IPS DF 6.9 (cell line): Measurements from ENCODE around the gene SLC17A7.
"Not testable (repeated sequence)": the region's sequence is repeated elsewhere in the genome, so short reads cannot be mapped to it uniquely, and the experiment has no call there.

ENCODE experiments used
- DNase-seq: peaks from one replicate; pipeline ENCODE4 v3.0.0-alpha.2; 2013; ENCODE audit warnings: low read depth, low spot score
- H3K27ac ChIP-seq: one replicate; pipeline ENCODE4 v1.5.1; 2013; ENCODE audit warnings: low read length, control low read depth
- H3K27me3 ChIP-seq: 2 replicates; pipeline ENCODE4 v1.6.1; 2013; ENCODE audit warnings: mild to moderate bottlenecking, low read length; ENCODE audit not compliant: control insufficient read depth, insufficient read depth
- H3K36me3 ChIP-seq: 2 replicates; pipeline ENCODE4 v1.6.1; 2013; ENCODE audit warnings: low read length; ENCODE audit not compliant: control insufficient read depth, insufficient read depth
- H3K4me1 ChIP-seq: 2 replicates; pipeline ENCODE4 v1.6.1; 2013; ENCODE audit warnings: low read length; ENCODE audit not compliant: control insufficient read depth, insufficient read depth
- H3K4me3 ChIP-seq: 2 replicates; pipeline ENCODE4 v1.5.1; 2013; ENCODE audit warnings: mild to moderate bottlenecking, low read length
- H3K9me3 ChIP-seq: 2 replicates; pipeline ENCODE4 v1.6.1; 2013; ENCODE audit warnings: low read length, inconsistent platforms; ENCODE audit not compliant: control insufficient read depth, insufficient read depth
- WGBS: extraction: QIAGEN DNeasy Blood & Tissue Kit; methylation state at CpG from one replicate; pipeline ENCODE4 v1.1.7; 2013; ENCODE audit warnings: mixed read lengths, missing lambda C conversion rate; ENCODE audit not compliant: insufficient read length, insufficient coverage; 5-methylcytosine and 5-hydroxymethylcytosine counted together

The SLC17A7 gene

DNA sequence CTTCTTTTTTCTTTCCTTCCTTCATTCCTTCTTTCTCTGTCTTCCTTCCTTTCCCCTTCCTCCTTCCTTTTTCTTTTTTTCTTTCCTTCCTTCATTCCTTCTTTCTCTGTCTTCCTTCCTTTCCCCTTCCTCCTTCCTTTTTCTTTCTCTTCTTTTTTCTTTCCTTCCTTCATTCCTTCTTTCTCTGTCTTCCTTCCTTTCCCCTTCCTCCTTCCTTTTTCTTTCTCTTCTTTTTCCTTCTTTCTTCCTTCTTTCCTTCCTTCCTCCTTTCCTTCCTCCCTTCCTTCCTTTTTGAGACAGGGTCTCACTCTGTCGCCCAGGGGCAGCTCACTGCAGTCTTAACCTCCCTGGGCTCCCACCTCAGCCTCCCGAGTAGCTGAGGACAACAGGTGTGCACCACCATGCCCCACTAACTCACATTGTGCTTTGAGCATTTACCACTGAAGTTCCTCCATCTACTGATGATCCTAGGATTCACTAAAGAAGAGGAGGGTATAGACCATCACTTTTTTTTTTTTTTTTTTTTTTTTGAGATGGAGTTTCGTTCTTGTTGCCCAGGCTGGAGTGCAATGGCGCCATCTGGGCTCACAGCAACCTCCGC is 2.9 kb upstream of the SLC17A7 start:
- not testable (repeated sequence) for H3K4me1 ChIP-seq, H3K9me3 ChIP-seq, H3K4me3 ChIP-seq, H3K27me3 ChIP-seq, DNase-seq, H3K27ac ChIP-seq
- peaks cover 10% of the 10 kb centered on the region for H3K36me3 ChIP-seq
- no CpG with 5 or more reads among the region's 5 CpGs for WGBS

- no peak overlapping the region for H3K27ac ChIP-seq
- peaks cover 13% of the 10 kb centered on the region; the same call in 1 of the 2 replicates for H3K27me3 ChIP-seq
- no CpG with 5 or more reads among the region's 47 CpGs for WGBS
- peaks cover 7% of the 10 kb centered on the region for H3K36me3 ChIP-seq
- peak; percentile 96 for DNase-seq
- no peaks in the 10 kb centered on the region for H3K9me3 ChIP-seq
- H3K4me3 ChIP-seq = peak overlapping the region; percentile 51; the same call in 1 of the 2 replicates
- H3K4me1 ChIP-seq = no peaks in the 10 kb centered on the region; the same call in 1 of the 2 replicates
Observed at GRCh38 chr19:49443366-49444099, 2.2 kb upstream of the SLC17A7 start.

DNA sequence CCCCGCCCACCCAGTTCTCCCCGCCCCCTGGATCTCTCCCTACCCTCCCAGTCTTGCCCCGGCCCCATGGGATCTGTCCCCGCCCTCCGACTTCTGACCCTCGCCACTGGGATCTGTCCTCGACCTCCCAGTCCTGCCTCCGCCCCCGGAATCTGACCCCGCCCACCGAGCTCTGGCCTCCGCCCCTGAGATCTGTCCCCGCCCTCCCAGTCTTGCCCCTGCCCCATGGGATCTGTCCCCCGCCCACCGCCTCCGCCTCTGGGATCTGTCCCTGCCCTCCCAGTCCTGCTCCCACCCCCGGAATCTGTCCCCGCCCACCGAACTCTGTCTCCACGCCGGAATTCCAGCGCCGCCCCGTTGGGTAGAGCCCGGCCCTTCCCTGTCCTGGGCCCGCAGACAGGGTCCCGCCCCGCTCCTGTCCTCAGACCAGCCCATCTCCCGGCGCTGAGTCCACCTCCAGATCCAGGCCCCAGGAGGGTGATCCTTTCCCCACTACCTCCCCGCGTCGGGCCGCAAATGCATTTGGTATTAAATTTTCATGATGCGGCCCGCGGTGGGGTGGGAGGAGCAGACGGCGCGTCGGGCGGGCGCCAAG is 1.5 kb upstream of the SLC17A7 start:
- WGBS = no CpG with 5 or more reads among the region's 43 CpGs
- peaks cover 19% of the 10 kb centered on the region; the same call in 1 of the 2 replicates for H3K27me3 ChIP-seq
- H3K36me3 ChIP-seq = peaks cover 7% of the 10 kb centered on the region
- peak overlapping the region; percentile 51; the same call in 1 of the 2 replicates for H3K4me3 ChIP-seq
- H3K4me1 ChIP-seq = no peaks in the 10 kb centered on the region; the same call in 1 of the 2 replicates
- no peak overlapping the region for H3K27ac ChIP-seq
- DNase-seq = peak; percentile 91
- no peaks in the 10 kb centered on the region for H3K9me3 ChIP-seq

GRCh38 chr19:49442354-49442753 is 1.0 kb upstream of the SLC17A7 start:
- WGBS = no CpG with 5 or more reads among the region's 11 CpGs
- no peak for DNase-seq
- no peaks in the 10 kb centered on the region for H3K9me3 ChIP-seq
- no peaks in the 10 kb centered on the region; the same call in 1 of the 2 replicates for H3K4me1 ChIP-seq
- H3K36me3 ChIP-seq = peaks cover 7% of the 10 kb centered on the region
- peaks cover 21% of the 10 kb centered on the region; the same call in 1 of the 2 replicates for H3K27me3 ChIP-seq
- H3K27ac ChIP-seq = no peak overlapping the region
- peak overlapping the region; percentile 23; the same call in 1 of the 2 replicates for H3K4me3 ChIP-seq

GRCh38 chr19:49441960-49442350 is 628 bp upstream of the SLC17A7 start:
- Histone ChIP-seq H3K36me3 (peaks cover 6% of the 10 kb centered on the region), H3K27ac (no peak overlapping the region), H3K4me1 (no peaks in the 10 kb centered on the region; the same call in 1 of the 2 replicates), H3K27me3 (peaks cover 22% of the 10 kb centered on the region; the same call in 1 of the 2 replicates), H3K9me3 (no peaks in the 10 kb centered on the region), H3K4me3 (peak overlapping the region; percentile 3; the same call in 1 of the 2 replicates)
- DNase-seq = no peak
- WGBS = no CpG with 5 or more reads among the region's 14 CpGs

DNA sequence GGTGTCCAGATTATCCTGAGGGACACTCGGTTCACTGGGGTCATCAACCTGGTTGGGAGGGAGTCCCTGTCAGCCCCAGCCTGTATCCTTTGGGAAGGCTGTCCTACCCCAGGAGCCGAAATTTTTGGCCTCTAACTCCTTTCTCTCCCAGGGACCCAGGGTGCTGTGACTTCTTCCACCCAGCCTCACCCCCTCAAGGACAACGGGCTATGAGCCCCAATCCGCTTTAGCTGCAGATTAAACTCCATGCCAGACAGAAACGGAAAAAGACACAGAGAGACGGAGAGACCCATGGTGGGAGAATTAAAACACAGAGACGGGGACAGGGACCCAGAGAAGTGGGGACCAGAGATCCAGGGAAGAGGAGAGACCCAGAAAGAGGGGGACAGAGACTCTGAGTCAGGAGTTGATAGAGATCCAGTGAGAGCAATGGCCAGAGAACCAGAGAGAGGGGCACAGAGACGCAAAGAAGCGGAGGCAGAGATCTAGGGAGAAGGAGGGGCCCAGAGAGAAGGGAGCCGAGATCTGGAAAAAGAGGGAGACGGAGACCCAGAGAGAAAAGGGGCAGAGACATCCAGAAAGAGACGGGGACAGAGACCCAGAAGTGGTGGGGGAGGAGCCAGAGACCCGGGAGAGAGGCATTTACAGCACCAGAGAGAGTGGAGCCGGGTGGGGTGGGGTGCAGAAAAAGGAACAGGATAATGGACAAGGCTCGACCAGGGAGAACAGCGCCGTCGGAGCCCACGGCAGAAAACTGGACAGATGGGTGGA is 703 bp downstream of the SLC17A7 start:
- WGBS = no CpG with 5 or more reads among the region's 19 CpGs
- Histone ChIP-seq H3K9me3 (no peaks in the 10 kb centered on the region), H3K4me1 (peaks cover 6% of the 10 kb centered on the region; the same call in 1 of the 2 replicates), H3K36me3 (no peaks in the 10 kb centered on the region), H3K27me3 (peaks cover 22% of the 10 kb centered on the region; the same call in 1 of the 2 replicates), H3K27ac (no peak overlapping the region), H3K4me3 (peak overlapping the region; percentile 18; the same call in 1 of the 2 replicates)
- DNase-seq = no peak

DNA sequence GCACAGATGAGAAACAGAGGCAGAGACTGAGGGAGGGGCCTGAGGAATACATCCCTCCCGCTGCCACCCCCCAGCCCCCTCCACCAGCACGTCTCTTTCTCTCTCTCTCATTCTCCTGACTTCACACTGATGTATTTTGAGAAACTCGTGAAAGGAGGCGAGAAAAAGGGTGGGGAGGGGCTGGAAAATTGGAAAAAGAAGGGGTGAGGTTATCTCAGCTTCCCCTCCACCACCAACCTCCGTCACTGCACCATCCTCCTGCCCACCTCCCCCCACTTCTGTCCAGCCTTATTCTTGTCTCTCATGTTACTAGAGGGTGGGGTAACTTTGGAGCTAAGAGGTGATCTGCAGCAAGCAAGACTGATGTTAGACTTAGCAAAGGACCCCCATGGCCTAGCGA is 1.5 kb downstream of the SLC17A7 start:
- H3K27me3 ChIP-seq = peaks cover 22% of the 10 kb centered on the region; the same call in 1 of the 2 replicates
- WGBS = no CpG with 5 or more reads among the region's 6 CpGs
- H3K9me3 ChIP-seq = no peaks in the 10 kb centered on the region
- H3K27ac ChIP-seq = no peak overlapping the region
- peaks cover 6% of the 10 kb centered on the region; the same call in 1 of the 2 replicates for H3K4me1 ChIP-seq
- no peak for DNase-seq
- H3K36me3 ChIP-seq = no peaks in the 10 kb centered on the region
- no peak overlapping the region for H3K4me3 ChIP-seq

DNA sequence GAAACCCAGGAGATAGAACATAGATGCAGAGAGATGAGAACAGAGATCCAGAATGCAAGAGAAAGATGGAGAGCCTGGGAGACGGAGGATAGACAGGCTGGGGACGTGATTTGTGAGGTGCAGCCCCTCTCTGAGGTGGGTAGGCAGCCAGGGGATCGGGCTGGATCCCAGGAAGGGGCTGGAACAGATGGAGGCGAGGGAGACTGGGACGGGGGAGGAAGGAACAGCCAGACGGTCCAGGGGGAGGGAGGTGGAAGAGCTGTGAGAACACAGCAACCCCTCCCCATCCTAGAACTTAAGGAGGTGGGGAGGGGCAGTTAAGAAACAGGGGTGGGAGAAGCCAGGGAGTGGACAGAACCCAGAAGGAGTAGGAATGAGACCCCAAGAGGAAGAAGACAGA is 3.1 kb downstream of the SLC17A7 start:
- Histone ChIP-seq H3K4me1 (peaks cover 8% of the 10 kb centered on the region; the same call in 1 of the 2 replicates), H3K4me3 (no peak overlapping the region), H3K27me3 (peaks cover 24% of the 10 kb centered on the region; the same call in 1 of the 2 replicates), H3K9me3 (no peaks in the 10 kb centered on the region), H3K36me3 (no peaks in the 10 kb centered on the region), H3K27ac (no peak overlapping the region)
- DNase-seq = no peak
- WGBS = no CpG with 5 or more reads among the region's 6 CpGs

GRCh38 chr19:49437231-49437630 is 4.1 kb downstream of the SLC17A7 start:
- Histone ChIP-seq H3K4me1 (peaks cover 8% of the 10 kb centered on the region; the same call in 1 of the 2 replicates), H3K27me3 (peaks cover 25% of the 10 kb centered on the region; the same call in 1 of the 2 replicates), H3K4me3 (no peak overlapping the region), H3K27ac (no peak overlapping the region), H3K36me3 (no peaks in the 10 kb centered on the region), H3K9me3 (no peaks in the 10 kb centered on the region)
- DNase-seq = no peak
- no CpG with 5 or more reads among the region's 8 CpGs for WGBS
